Kidney epithelial cell (primary cell): Measurements from ENCODE around the gene SSH3. TPM values are rescaled to one million over a fixed set of nuclear protein-coding genes. Genes with fewer than 3 reads are reported as not detected.

Experiments used
- DNase-seq: peaks from one replicate; pipeline ENCODE4 v3.0.0-alpha.2; 2010; ENCODE audit warnings: low read depth
- H3K27me3 ChIP-seq: 2 replicates; pipeline ENCODE4 v1.6.0; 2011; ENCODE audit warnings: low read length; ENCODE audit not compliant: control insufficient read depth, insufficient read depth
- H3K36me3 ChIP-seq: 2 replicates; pipeline ENCODE4 v1.5.1; 2011; ENCODE audit warnings: low read length; ENCODE audit not compliant: control insufficient read depth, insufficient read depth
- H3K4me3 ChIP-seq: 2 replicates; pipeline ENCODE4 v1.5.1; 2011; ENCODE audit warnings: low read depth, mild to moderate bottlenecking, control low read depth, low read length
- CTCF ChIP-seq: IDR thresholded peaks from 2 replicates; pipeline ENCODE4 v1.5.1; 2011; ENCODE audit warnings: mild to moderate bottlenecking, moderate library complexity, low read length, control low read depth, inconsistent platforms; ENCODE audit not compliant: insufficient read depth, poor library complexity, severe bottlenecking
- total RNA-seq: library from RNA; depleted of rRNA; stranded (reverse); fragments of >200 nt; gene quantifications from 2 replicates; pipeline ENCODE4 v1.2.3, GENCODE V29; 2015

The SSH3 gene
- total RNA-seq, 1 donor from 2014 or later = 39.9 TPM

DNA sequence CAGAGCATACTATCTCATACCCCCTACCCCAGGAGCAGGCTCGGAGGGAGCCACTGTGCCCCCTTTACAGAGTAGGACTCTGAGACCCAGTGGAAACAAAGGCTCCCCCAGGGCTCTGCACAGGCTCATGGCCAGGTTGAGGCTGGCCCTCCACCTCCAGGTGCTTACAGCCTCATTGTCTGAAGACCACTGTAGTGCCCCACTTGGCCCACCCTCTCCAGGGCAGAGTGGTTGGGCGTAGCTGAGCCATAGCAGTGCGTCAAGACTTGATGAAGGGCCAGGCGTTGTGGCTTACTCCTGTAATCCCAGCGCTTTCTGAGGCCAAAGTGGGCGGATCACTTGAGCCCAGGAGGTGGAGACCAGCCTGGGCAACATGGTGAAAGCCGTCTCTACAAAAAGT is 12.5 kb upstream of the SSH3 start:
- no peak for DNase-seq
- TF ChIP-seq CTCF = no peak
- Histone ChIP-seq H3K4me3 (no peak overlapping the region), H3K36me3 (peaks cover 2% of the 10 kb centered on the region), H3K27me3 (no peaks in the 10 kb centered on the region)

DNA sequence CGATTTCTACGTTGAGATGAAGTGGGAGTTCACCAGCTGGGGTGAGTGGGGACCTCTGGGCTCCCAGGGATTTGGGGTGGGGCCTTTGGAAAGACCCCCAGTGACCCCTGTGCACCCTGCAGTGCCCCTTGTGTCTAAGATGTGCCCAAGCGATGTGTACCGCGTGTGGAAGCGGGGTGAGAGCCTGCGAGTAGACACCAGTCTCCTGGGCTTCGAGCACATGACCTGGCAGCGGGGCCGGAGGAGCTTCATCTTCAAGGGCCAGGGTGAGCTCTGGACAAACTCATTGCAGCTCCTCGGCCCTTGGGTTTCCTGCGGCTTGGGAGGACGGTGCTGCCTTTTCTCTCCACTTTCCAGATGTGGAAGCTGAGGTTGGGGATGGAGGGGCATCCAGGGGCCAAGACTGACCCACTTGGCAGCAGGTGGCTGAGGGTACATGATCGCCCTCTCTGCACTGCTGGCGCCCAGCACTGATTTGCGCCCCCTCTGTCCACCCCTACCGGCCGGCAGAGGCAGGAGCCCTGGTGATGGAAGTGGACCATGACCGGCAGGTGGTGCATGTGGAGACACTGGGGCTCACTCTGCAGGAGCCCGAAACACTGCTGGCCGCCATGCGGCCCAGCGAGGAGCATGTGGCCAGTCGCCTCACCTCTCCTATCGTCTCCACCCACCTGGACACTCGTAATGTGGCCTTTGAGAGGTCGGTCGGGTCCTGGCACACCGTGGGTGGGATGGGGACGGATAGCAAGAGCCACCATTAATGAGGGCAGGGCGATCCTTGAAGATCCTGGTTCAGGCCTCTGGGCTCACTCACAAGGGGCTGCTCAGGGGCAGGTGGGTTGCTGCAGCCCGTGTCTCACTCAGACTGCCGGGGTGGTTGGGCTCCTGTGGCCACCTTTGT is 11.6 kb upstream of the SSH3 start:
- peaks cover 2% of the 10 kb centered on the region for H3K36me3 ChIP-seq
- no peak overlapping the region for H3K4me3 ChIP-seq
- H3K27me3 ChIP-seq = no peaks in the 10 kb centered on the region
- DNase-seq = no peak
- TF ChIP-seq CTCF = no peak

DNA sequence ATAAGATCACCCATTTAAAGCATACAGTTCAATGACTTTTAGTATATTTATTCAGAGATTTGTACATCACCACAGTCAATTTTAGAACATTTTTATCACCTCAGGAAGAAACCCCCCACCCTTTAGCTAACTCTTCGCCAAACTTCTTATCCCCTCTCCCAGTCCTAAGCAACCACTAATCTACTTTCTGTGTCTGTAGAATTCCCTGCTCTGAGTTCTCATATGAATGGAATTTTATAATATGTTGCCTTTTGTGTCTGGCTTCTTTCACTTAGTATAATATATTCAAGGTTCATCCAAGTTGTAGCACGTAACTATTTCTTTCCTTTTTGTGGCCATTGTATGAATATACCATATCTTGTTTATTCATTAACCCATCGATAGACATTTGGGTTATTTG is 10.7 kb upstream of the SSH3 start:
- TF ChIP-seq CTCF = no peak
- no peak for DNase-seq
- Histone ChIP-seq H3K4me3 (no peak overlapping the region), H3K36me3 (peaks cover 2% of the 10 kb centered on the region), H3K27me3 (no peaks in the 10 kb centered on the region)

- no peak for TF ChIP-seq CTCF
- no peak for DNase-seq
These were observed 10.2 kb upstream of the SSH3 start for GRCh38 chr11:67293090-67293489.

DNA sequence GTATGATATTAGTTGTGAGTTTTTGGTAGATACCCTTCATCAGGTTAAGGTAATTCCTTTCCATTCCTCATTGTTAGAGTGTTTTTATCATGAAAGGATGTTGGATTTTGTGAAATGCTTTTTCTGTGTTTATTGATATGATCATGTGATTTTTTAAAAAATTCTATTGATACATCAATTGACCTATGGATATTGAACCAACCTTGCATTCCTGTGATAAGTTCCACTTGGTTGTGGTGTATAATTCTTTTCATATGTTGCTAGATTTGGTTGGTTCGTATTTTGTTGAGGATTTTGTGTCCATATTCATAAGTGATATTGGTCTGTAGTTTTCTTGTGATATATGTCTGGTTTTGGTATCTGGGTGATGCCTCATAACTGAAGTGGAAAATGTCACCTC is 7.5 kb upstream of the SSH3 start:
- Histone ChIP-seq H3K4me3 (no peak overlapping the region), H3K27me3 (no peaks in the 10 kb centered on the region), H3K36me3 (peaks cover 3% of the 10 kb centered on the region)
- no peak for TF ChIP-seq CTCF
- DNase-seq = no peak

More at GRCh38 chr11:67293090-67293489, 10.2 kb upstream of the SSH3 start:
- no peaks in the 10 kb centered on the region for H3K27me3 ChIP-seq
- H3K36me3 ChIP-seq = peaks cover 2% of the 10 kb centered on the region
- H3K4me3 ChIP-seq = no peak overlapping the region

- Histone ChIP-seq H3K27me3 (no peaks in the 10 kb centered on the region), H3K4me3 (no peak overlapping the region), H3K36me3 (peaks cover 3% of the 10 kb centered on the region)
- TF ChIP-seq CTCF = no peak
- DNase-seq = no peak
These were observed 4.5 kb upstream of the SSH3 start for GRCh38 chr11:67298786-67299185.
